CD8-positive, alpha-beta memory T cell (primary cell): ENCODE data around the gene RGS7BP. TPM values are rescaled to one million over a fixed set of nuclear protein-coding genes. Genes with fewer than 3 reads are reported as not detected.

ENCODE experiments used
- CTCF ChIA-PET: fragments of 350-600 bp; sonication (Branson Sonifier 250); formaldehyde crosslinking; loops from one replicate; lab custom pipeline; 2021; ENCODE audit warnings: antibody characterized with exemption; lab: Charles Lee
- POLR2A ChIA-PET: fragments of 350-600 bp; sonication (Branson Sonifier 250); formaldehyde crosslinking; loops from one replicate; lab custom pipeline; 2021; ENCODE audit warnings: antibody characterized with exemption; lab: Charles Lee
- DNase-seq, 5 donors: peaks; one replicate each; pipeline versions ENCODE4 v3.0.0 to v3.0.0-alpha.2; 2020 to 2022; ENCODE audit warnings: mixed read lengths in 1 of 5
- H3K27ac ChIP-seq: one replicate; pipeline ENCODE4 v1.7.0; 2013; ENCODE audit warnings: low read depth, mild to moderate bottlenecking, low read length, moderate library complexity
- H3K27me3 ChIP-seq: 2 replicates; pipeline ENCODE4 v1.7.0; 2013; ENCODE audit warnings: low read length, mild to moderate bottlenecking; ENCODE audit not compliant: insufficient read depth, poor library complexity, severe bottlenecking
- H3K36me3 ChIP-seq: 2 replicates; pipeline ENCODE4 v1.7.0; 2013; ENCODE audit warnings: mild to moderate bottlenecking, low read length, moderate library complexity; ENCODE audit not compliant: insufficient read depth
- H3K4me1 ChIP-seq: 2 replicates; pipeline ENCODE4 v1.7.0; 2013; ENCODE audit warnings: mild to moderate bottlenecking, low read length, moderate library complexity; ENCODE audit not compliant: insufficient read depth
- H3K4me3 ChIP-seq: 2 replicates; pipeline ENCODE4 v1.7.0; 2013; ENCODE audit warnings: mild to moderate bottlenecking, low read length
- H3K9me3 ChIP-seq: 2 replicates; pipeline ENCODE4 v1.7.0; 2013; ENCODE audit warnings: mild to moderate bottlenecking, low read length
- H3K27ac Mint-ChIP-seq, 8 donors: one replicate each; pipeline ENCODE4 v1.8.0; 2020 to 2021; ENCODE audit warnings: mixed read lengths in 8 of 8, mild to moderate bottlenecking in 6 of 8, inconsistent platforms in 3 of 8, moderate library complexity in 3 of 8
- H3K27me3 Mint-ChIP-seq, 2 donors: one replicate each; pipeline ENCODE4 v1.8.0; 2020 to 2021; ENCODE audit warnings: mixed read lengths in 2 of 2, mild to moderate bottlenecking in 1 of 2, moderate library complexity in 1 of 2
- H3K36me3 Mint-ChIP-seq, 3 donors: one replicate each; pipeline ENCODE4 v1.8.0; 2020 to 2021; ENCODE audit warnings: mixed read lengths in 3 of 3, inconsistent platforms in 1 of 3, mild to moderate bottlenecking in 1 of 3
- H3K4me1 Mint-ChIP-seq, 3 donors: one replicate each; pipeline ENCODE4 v1.8.0; 2020 to 2021; ENCODE audit warnings: mixed read lengths in 3 of 3, inconsistent platforms in 1 of 3, mild to moderate bottlenecking in 1 of 3
- H3K4me3 Mint-ChIP-seq, 7 donors: one replicate each; pipeline ENCODE4 v1.8.0; 2020 to 2021; ENCODE audit warnings: mixed read lengths in 7 of 7, mild to moderate bottlenecking in 6 of 7, moderate library complexity in 4 of 7, inconsistent platforms in 2 of 7
- H3K9me3 Mint-ChIP-seq, 5 donors: one replicate each; pipeline ENCODE4 v1.8.0; 2020 to 2022; ENCODE audit warnings: mixed read lengths in 5 of 5, mild to moderate bottlenecking in 3 of 5, moderate library complexity in 2 of 5, inconsistent platforms in 1 of 5
- polyA plus RNA-seq: library from polyadenylated mRNA; unstranded; fragments of 300-500 nt; fragmentation: Illumina TruSeq; gene quantifications from one replicate; pipeline ENCODE4 v1.2.3, GENCODE V29; 2021
- total RNA-seq, 2 experiments: library from RNA; stranded (reverse); gene quantifications; one replicate each; pipeline ENCODE4 v1.2.3, GENCODE V29; 2021

Gene RGS7BP
- total and polyA plus RNA-seq, 3 experiments from 2014 or later = 0.40 TPM; not detected in 2

GRCh38 chr5:64566310-64566916 lies 60.6 kb downstream of the RGS7BP start:
- Mint-ChIP-seq H3K36me3 (no peaks in the 10 kb centered on the region), H3K4me1 (no peaks in the 10 kb centered on the region), H3K4me3 (no peak overlapping the region), H3K9me3 (no peaks in the 10 kb centered on the region), H3K27ac (no peak overlapping the region), H3K27me3 (peaks cover 0 to 2% of the 10 kb centered on the region in 2 donors)
- ChIA-PET POLR2A (no interaction called here), CTCF (no interaction called here)
- Histone ChIP-seq H3K4me1 (no peaks in the 10 kb centered on the region), H3K27me3 (no peaks in the 10 kb centered on the region), H3K27ac (no peak overlapping the region), H3K9me3 (no peaks in the 10 kb centered on the region), H3K36me3 (no peaks in the 10 kb centered on the region), H3K4me3 (no peak overlapping the region)
- no peak for DNase-seq

GRCh38 chr5:64569858-64570257 lies 64.0 kb downstream of the RGS7BP start:
- no peaks in the 10 kb centered on the region for H3K27me3 ChIP-seq
- H3K9me3 ChIP-seq = no peaks in the 10 kb centered on the region
- H3K36me3 Mint-ChIP-seq = no peaks in the 10 kb centered on the region
- H3K4me3 Mint-ChIP-seq = no peak overlapping the region
- H3K4me3 ChIP-seq = no peak overlapping the region
- no peak overlapping the region for H3K27ac Mint-ChIP-seq
- ChIA-PET POLR2A (no interaction called here), CTCF (no interaction called here)
- no peaks in the 10 kb centered on the region for H3K4me1 ChIP-seq
- no peaks in the 10 kb centered on the region for H3K9me3 Mint-ChIP-seq
- DNase-seq = no peak
- H3K27ac ChIP-seq = no peak overlapping the region
- no peaks in the 10 kb centered on the region for H3K36me3 ChIP-seq
- H3K4me1 Mint-ChIP-seq = no peaks in the 10 kb centered on the region
- H3K27me3 Mint-ChIP-seq = peaks cover 0 to 4% of the 10 kb centered on the region in 2 donors

GRCh38 chr5:64570395-64570996 lies 64.7 kb downstream of the RGS7BP start:
- no peaks in the 10 kb centered on the region for H3K9me3 Mint-ChIP-seq
- Histone ChIP-seq H3K27ac (no peak overlapping the region), H3K36me3 (no peaks in the 10 kb centered on the region), H3K9me3 (no peaks in the 10 kb centered on the region), H3K27me3 (no peaks in the 10 kb centered on the region), H3K4me3 (no peak overlapping the region), H3K4me1 (no peaks in the 10 kb centered on the region)
- no peak overlapping the region for H3K4me3 Mint-ChIP-seq
- no peak overlapping the region for H3K27ac Mint-ChIP-seq
- DNase-seq = no peak
- H3K27me3 Mint-ChIP-seq = peaks cover 0 to 7% of the 10 kb centered on the region in 2 donors
- H3K4me1 Mint-ChIP-seq = no peaks in the 10 kb centered on the region
- ChIA-PET CTCF (no interaction called here), POLR2A (no interaction called here)
- H3K36me3 Mint-ChIP-seq = no peaks in the 10 kb centered on the region

GRCh38 chr5:64575561-64575960 lies 69.7 kb downstream of the RGS7BP start:
- no peaks in the 10 kb centered on the region for H3K9me3 ChIP-seq
- H3K4me3 ChIP-seq = no peak overlapping the region
- H3K27ac ChIP-seq = no peak overlapping the region
- H3K4me1 ChIP-seq = no peaks in the 10 kb centered on the region
- CTCF ChIA-PET = no interaction called here
- no peaks in the 10 kb centered on the region for H3K27me3 ChIP-seq
- no peak for DNase-seq
- Mint-ChIP-seq H3K36me3 (no peaks in the 10 kb centered on the region), H3K9me3 (no peaks in the 10 kb centered on the region), H3K27me3 (peaks cover 0 to 30% of the 10 kb centered on the region in 2 donors), H3K27ac (no peak overlapping the region), H3K4me1 (no peaks in the 10 kb centered on the region), H3K4me3 (no peak overlapping the region)
- POLR2A ChIA-PET = no interaction called here
- no peaks in the 10 kb centered on the region for H3K36me3 ChIP-seq

- CTCF ChIA-PET = no interaction called here
- Histone ChIP-seq H3K4me3 (no peak overlapping the region), H3K36me3 (no peaks in the 10 kb centered on the region), H3K27ac (no peak overlapping the region), H3K27me3 (no peaks in the 10 kb centered on the region), H3K4me1 (no peaks in the 10 kb centered on the region), H3K9me3 (no peaks in the 10 kb centered on the region)
- no peak for DNase-seq
- Mint-ChIP-seq H3K27ac (no peak overlapping the region), H3K36me3 (no peaks in the 10 kb centered on the region), H3K4me3 (no peak overlapping the region), H3K27me3 (peaks cover 0 to 30% of the 10 kb centered on the region in 2 donors), H3K9me3 (no peaks in the 10 kb centered on the region), H3K4me1 (no peaks in the 10 kb centered on the region)
- POLR2A ChIA-PET = no interaction called here
These were observed 70.4 kb downstream of the RGS7BP start for GRCh38 chr5:64576250-64576649.

GRCh38 chr5:64585646-64586045 lies 79.8 kb downstream of the RGS7BP start:
- Histone ChIP-seq H3K4me3 (no peak overlapping the region), H3K36me3 (no peaks in the 10 kb centered on the region), H3K27ac (no peak overlapping the region), H3K4me1 (no peaks in the 10 kb centered on the region), H3K9me3 (no peaks in the 10 kb centered on the region), H3K27me3 (no peaks in the 10 kb centered on the region)
- ChIA-PET CTCF (no interaction called here), POLR2A (no interaction called here)
- no peaks in the 10 kb centered on the region for H3K36me3 Mint-ChIP-seq
- H3K27me3 Mint-ChIP-seq = peaks cover 8 to 18% of the 10 kb centered on the region in 2 donors
- H3K4me1 Mint-ChIP-seq = no peaks in the 10 kb centered on the region
- no peaks in the 10 kb centered on the region for H3K9me3 Mint-ChIP-seq
- H3K27ac Mint-ChIP-seq = no peak overlapping the region
- DNase-seq = no peak
- no peak overlapping the region for H3K4me3 Mint-ChIP-seq

- ChIA-PET CTCF (no interaction called here), POLR2A (no interaction called here)
- H3K27me3 ChIP-seq = no peaks in the 10 kb centered on the region
- Mint-ChIP-seq H3K4me3 (no peak overlapping the region), H3K9me3 (no peaks in the 10 kb centered on the region), H3K27ac (no peak overlapping the region), H3K27me3 (peaks cover 8 to 18% of the 10 kb centered on the region in 2 donors), H3K36me3 (no peaks in the 10 kb centered on the region), H3K4me1 (no peaks in the 10 kb centered on the region)
- no peaks in the 10 kb centered on the region for H3K9me3 ChIP-seq
- no peak for DNase-seq
- H3K27ac ChIP-seq = no peak overlapping the region
- H3K4me1 ChIP-seq = no peaks in the 10 kb centered on the region
- H3K4me3 ChIP-seq = no peak overlapping the region
- H3K36me3 ChIP-seq = no peaks in the 10 kb centered on the region
These were observed 81.6 kb downstream of the RGS7BP start for GRCh38 chr5:64587370-64587769.

- H3K4me3 Mint-ChIP-seq = no peak overlapping the region
- Histone ChIP-seq H3K36me3 (no peaks in the 10 kb centered on the region), H3K27me3 (no peaks in the 10 kb centered on the region), H3K9me3 (no peaks in the 10 kb centered on the region), H3K27ac (no peak overlapping the region), H3K4me1 (no peaks in the 10 kb centered on the region), H3K4me3 (no peak overlapping the region)
- no peak for DNase-seq
- no peaks in the 10 kb centered on the region for H3K36me3 Mint-ChIP-seq
- no peak overlapping the region for H3K27ac Mint-ChIP-seq
- CTCF ChIA-PET = no interaction called here
- H3K9me3 Mint-ChIP-seq = no peaks in the 10 kb centered on the region
- H3K4me1 Mint-ChIP-seq = no peaks in the 10 kb centered on the region
- H3K27me3 Mint-ChIP-seq = peaks cover 0 to 5% of the 10 kb centered on the region in 2 donors
- POLR2A ChIA-PET = no interaction called here
These were observed 87.0 kb downstream of the RGS7BP start for GRCh38 chr5:64592730-64593341.
